ENCODE results near the gene SERPINB4. TPM values are rescaled to one million over a fixed set of nuclear protein-coding genes. Genes with fewer than 3 reads are reported as not detected.

Gene SERPINB4
- not detected in 2 replicates for total RNA-seq

GRCh38 chr18:63644142-63644541 is at the start of gene SERPINB4:
SERPINB4 (minus strand) TSS chr18:63644256; CDS start chr18:63643577, 679 bp downstream.

GRCh38 chr18:63661750-63662149 is 17.7 kb upstream of the SERPINB4 start, which contains the start of gene SERPINB3:
SERPINB3 (minus strand) TSS chr18:63661893; CDS start chr18:63661216, 677 bp downstream.

Other genes with a start within 250 kb of the SERPINB4 start
- 38.7 and 48.4 TPM in 2 replicates for gene VPS4B, start 221.8 kb downstream of the SERPINB4 start, total RNA-seq
- 0.07 TPM in 1 of 2 replicates, not detected in the other for gene SERPINB5, start 167.3 kb downstream of the SERPINB4 start, total RNA-seq
- not detected in 2 replicates for gene SERPINB12, start 101.9 kb downstream of the SERPINB4 start, total RNA-seq
- gene SERPINB13, start 56.9 kb downstream of the SERPINB4 start, total RNA-seq: not detected in 2 replicates
- gene SERPINB3, start 17.6 kb upstream of the SERPINB4 start, total RNA-seq: 0.07 TPM in 1 of 2 replicates, not detected in the other
- gene SERPINB11, start 58.7 kb upstream of the SERPINB4 start, total RNA-seq: not detected in 2 replicates
- 0.07 and 0.46 TPM in 2 replicates for gene SERPINB7, start 131.2 kb upstream of the SERPINB4 start, total RNA-seq
- 0.50 and 14.4 TPM in 2 replicates for gene SERPINB2, start 243.4 kb upstream of the SERPINB4 start, total RNA-seq